GM12801 (cell line): Measurements from ENCODE around the gene YIPF6.

ENCODE experiments used
- CTCF ChIP-seq: IDR thresholded peaks from one replicate; pipeline ENCODE4 v1.5.1; 2011; ENCODE audit warnings: control low read depth; ENCODE audit not compliant: insufficient read length; ENCODE audit errors: extremely low read depth

YIPF6 gene, protein sequence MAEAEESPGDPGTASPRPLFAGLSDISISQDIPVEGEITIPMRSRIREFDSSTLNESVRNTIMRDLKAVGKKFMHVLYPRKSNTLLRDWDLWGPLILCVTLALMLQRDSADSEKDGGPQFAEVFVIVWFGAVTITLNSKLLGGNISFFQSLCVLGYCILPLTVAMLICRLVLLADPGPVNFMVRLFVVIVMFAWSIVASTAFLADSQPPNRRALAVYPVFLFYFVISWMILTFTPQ

DNA sequence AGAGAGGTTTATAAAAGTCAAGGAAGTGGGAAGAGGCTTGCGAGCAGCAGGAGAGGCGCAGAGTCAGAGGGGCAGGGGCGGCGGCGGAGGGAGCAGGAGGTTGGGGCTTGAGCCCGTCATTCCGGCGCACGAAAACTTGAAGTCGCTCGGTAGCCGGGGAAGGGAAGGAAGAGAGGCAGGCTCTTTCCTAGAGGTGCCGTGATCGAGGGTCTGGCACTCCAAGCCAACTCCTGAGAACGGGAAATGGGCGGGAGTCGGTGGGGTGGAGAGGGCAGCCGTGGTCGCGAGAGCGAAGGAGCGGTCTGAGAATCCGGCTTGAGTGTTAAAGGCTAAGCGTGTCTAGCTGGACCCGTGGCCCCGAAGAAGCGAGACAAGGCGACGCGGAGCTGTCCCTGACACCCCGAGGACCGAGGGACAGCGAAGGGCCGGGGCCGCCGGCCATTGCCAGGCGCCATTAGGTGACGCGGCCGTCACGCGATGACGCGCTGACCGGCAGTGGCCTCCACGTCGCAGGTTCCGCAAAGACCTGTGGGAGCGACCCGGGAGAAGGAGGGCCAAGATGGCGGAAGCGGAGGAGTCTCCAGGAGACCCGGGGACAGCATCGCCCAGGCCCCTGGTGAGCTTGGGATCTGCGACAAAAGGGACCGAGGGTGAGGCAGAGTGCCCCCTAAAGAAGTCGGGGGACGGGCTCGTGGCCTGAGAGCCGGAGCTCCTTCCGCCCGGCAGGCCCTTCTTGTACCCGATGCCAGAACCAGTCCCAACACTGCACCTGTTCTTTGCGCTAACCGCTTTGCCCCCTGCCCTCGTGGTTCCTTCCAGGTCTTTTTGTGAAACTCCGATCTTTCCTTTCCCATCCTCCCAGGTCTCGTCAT, at the start of gene YIPF6:
YIPF6 (plus strand) TSS at position 544 of the 872 bp plus-strand sequence; CDS start at position 560, 16 bp downstream.
- no peak for TF ChIP-seq CTCF

DNA sequence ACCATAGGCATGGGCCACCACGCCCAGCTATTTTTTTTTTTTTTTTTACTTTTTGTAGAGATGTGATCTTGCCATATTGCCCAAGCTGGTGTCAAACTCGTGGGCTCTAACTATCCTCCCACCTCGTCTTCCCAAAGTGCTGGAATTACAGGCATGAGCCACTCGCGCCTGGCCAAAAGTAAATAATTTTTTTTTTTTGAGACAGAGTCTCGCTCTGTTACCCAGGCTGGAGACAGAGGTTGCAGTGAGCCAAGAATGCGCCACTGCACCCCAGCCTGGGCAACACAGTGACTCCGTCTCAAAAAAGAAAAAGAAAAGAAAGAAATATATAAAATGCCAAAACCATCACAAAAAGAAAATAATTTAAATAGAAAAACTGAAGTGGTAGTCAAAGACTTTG, 47.1 kb upstream of the YIPF6 start:
- no peak for TF ChIP-seq CTCF

GRCh38 chrX:68454476-68455150, 44.2 kb upstream of the YIPF6 start:
- TF ChIP-seq CTCF = no peak

DNA sequence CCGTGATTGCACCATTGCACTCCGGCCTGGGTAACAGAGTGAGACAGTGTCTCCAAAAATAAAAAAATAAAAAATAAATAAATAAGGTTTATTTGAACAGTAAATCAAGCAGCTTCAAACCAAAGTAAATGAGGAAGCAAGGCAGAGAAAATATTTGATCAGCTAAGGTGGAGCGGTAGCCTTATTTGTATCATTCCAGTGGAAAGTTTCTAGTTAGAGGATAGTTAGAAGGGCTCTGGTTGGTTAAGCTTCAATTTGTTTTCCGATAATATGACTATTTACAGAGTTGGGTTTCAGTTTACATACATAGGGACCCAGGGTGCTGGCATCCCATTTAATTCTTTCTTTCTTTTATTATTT, 43.7 kb upstream of the YIPF6 start:
- TF ChIP-seq CTCF = no peak

GRCh38 chrX:68461093-68461492, 37.8 kb upstream of the YIPF6 start:
- no peak for TF ChIP-seq CTCF

DNA sequence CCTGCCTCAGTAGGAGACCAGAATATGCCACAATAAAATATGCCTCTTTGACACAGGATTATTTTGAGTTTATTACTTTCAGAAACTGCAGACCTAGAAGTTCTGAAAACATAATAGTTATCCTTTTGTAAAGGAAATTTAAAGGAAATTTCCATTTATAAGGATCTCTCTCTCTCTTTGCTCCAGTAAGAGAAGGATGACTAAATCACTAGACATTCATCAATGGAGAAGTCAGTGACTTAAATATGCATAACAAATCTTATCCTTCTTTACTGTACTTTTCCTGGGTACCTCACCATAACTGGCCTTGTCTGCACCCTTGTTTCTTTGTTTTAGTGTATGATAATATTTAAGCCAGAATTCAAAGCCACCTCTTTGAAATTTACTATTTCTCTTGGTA, 37.3 kb upstream of the YIPF6 start:
- no peak for TF ChIP-seq CTCF

GRCh38 chrX:68462197-68462596, 36.7 kb upstream of the YIPF6 start:
- TF ChIP-seq CTCF = no peak
